ENCODE data around the gene CEACAM6.
"Not testable (repeated sequence)": the region's sequence is repeated elsewhere in the genome, so short reads cannot be mapped to it uniquely, and the experiment has no call there.

CEACAM6 gene

GRCh38 chr19:41755328-41755913, at the start of gene CEACAM6:
TSS of gene CEACAM6 (plus strand) at chr19:41755530. CDS start at chr19:41755639, 109 bp downstream.
- DNase-seq (ENCODE audit: extremely low spot score, insufficient read length, low read depth) (no peak), FAIRE-seq (no peak)

- DNase-seq (ENCODE audit: extremely low spot score, insufficient read length, low read depth) (peak; percentile 59), FAIRE-seq (peak; percentile 73)
These were observed 48.4 kb upstream of the CEACAM6 start for GRCh38 chr19:41706741-41707501.

- DNase-seq (ENCODE audit: extremely low spot score, insufficient read length, low read depth) (no peak), FAIRE-seq (no peak)
These were observed 47.9 kb upstream of the CEACAM6 start for GRCh38 chr19:41707502-41707812.

GRCh38 chr19:41707871-41708371, 47.4 kb upstream of the CEACAM6 start:
- FAIRE-seq (no peak), DNase-seq (ENCODE audit: extremely low spot score, insufficient read length, low read depth) (no peak)

GRCh38 chr19:41708481-41708880, 46.8 kb upstream of the CEACAM6 start, which contains the start of gene CEACAM5:
TSS of gene CEACAM5 (plus strand) at chr19:41708626. CDS start at chr19:41708732, 106 bp downstream.
- FAIRE-seq (no peak), DNase-seq (ENCODE audit: extremely low spot score, insufficient read length, low read depth) (no peak)

GRCh38 chr19:41709516-41709915, 45.8 kb upstream of the CEACAM6 start:
- not testable (repeated sequence) for FAIRE-seq; DNase-seq (ENCODE audit: extremely low spot score, insufficient read length, low read depth)

DNA sequence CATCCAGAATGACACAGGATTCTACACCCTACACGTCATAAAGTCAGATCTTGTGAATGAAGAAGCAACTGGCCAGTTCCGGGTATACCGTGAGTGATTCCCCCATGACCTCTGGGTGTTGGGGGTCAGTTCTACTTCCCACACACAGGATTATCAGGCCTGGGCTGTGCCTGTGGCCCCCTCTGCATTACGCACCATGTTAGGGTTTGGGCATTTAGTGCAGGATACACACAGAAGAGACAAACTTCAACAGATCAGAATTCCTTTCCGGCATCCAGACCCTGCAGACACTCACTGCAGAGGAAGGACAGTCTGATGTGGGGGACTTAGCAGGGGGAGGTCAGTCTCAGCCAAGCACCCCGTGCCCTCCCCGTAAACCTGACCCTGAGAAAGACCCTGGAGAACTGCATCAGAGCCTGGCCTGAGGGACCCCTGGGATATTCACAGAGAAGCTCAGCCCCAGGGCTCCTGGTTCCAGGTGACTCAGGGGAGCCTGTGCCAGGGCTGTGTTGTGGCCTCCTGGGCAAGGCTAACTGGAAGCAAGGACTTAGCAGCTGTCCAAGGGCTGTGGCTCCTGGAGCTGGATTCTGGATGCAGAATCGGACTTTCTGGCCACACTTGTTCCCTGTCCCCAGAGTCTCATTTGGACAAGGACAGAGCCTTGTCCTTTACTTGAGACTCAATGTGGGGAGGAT, 45.2 kb upstream of the CEACAM6 start:
- FAIRE-seq (no peak), DNase-seq (ENCODE audit: extremely low spot score, insufficient read length, low read depth) (no peak)

- no peak for FAIRE-seq
- no peak for DNase-seq (ENCODE audit: extremely low spot score, insufficient read length, low read depth)
These were observed 43.7 kb upstream of the CEACAM6 start for GRCh38 chr19:41711376-41712261.

- DNase-seq (ENCODE audit: extremely low spot score, insufficient read length, low read depth) (no peak), FAIRE-seq (no peak)
These were observed 40.7 kb upstream of the CEACAM6 start for GRCh38 chr19:41714598-41714997.

- DNase-seq (ENCODE audit: extremely low spot score, insufficient read length, low read depth) (no peak), FAIRE-seq (no peak)
These were observed 36.6 kb upstream of the CEACAM6 start for GRCh38 chr19:41718761-41719160.

- no peak for FAIRE-seq
- DNase-seq (ENCODE audit: extremely low spot score, insufficient read length, low read depth): no peak
These were observed 35.2 kb upstream of the CEACAM6 start for GRCh38 chr19:41720103-41720502.

- no peak for DNase-seq (ENCODE audit: extremely low spot score, insufficient read length, low read depth)
- no peak for FAIRE-seq
These were observed 28.8 kb upstream of the CEACAM6 start for GRCh38 chr19:41726493-41726892.

DNA sequence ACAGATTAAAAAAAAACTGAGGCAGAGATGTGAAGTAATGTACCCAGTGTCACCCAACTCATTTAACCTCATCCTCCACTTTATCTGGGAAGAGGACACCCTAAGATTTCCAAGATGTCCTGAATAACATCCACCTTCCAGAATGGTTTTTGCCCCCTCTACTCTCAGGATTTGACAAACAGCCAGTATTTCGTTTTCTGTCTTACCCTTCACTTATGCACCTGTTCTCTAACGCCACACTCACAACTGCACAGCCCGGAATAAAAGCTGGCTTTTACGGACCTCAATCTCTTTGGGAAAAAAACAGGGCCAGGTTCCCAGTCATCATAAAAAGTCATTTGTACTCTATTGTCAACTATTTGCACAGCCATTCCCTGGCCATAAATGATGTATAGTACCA, 21.2 kb upstream of the CEACAM6 start:
- DNase-seq (ENCODE audit: extremely low spot score, insufficient read length, low read depth) (no peak), FAIRE-seq (no peak)

GRCh38 chr19:41734585-41734984, 20.7 kb upstream of the CEACAM6 start:
- no peak for FAIRE-seq
- DNase-seq (ENCODE audit: extremely low spot score, insufficient read length, low read depth): no peak

- no peak for DNase-seq (ENCODE audit: extremely low spot score, insufficient read length, low read depth)
- FAIRE-seq: no peak
These were observed 20.2 kb upstream of the CEACAM6 start for GRCh38 chr19:41735071-41735600.

GRCh38 chr19:41739361-41739760, 16.0 kb upstream of the CEACAM6 start:
- no peak for DNase-seq (ENCODE audit: extremely low spot score, insufficient read length, low read depth)
- no peak for FAIRE-seq

- no peak for FAIRE-seq
These were observed 14.7 kb upstream of the CEACAM6 start for GRCh38 chr19:41740415-41741243.

GRCh38 chr19:41741244-41741554, 14.1 kb upstream of the CEACAM6 start:
- no peak for FAIRE-seq
- DNase-seq (ENCODE audit: extremely low spot score, insufficient read length, low read depth): no peak

More at GRCh38 chr19:41740415-41741243, 14.7 kb upstream of the CEACAM6 start:
- DNase-seq (ENCODE audit: extremely low spot score, insufficient read length, low read depth): no peak

- FAIRE-seq (no peak), DNase-seq (ENCODE audit: extremely low spot score, insufficient read length, low read depth) (no peak)
These were observed 10.5 kb upstream of the CEACAM6 start for GRCh38 chr19:41744850-41745249.
